Stimulated activated CD4-positive, alpha-beta T cell treated with anti-CD3 and anti-CD28 coated beads, Interleukin-15, amount 100 ng/mL, for 24 hours (primary cell): Measurements from ENCODE around the gene ARL17B.
"Not testable (repeated sequence)": the region's sequence is repeated elsewhere in the genome, so short reads cannot be mapped to it uniquely, and the experiment has no call there.

Experiments
- DNase-seq: peaks from one replicate; pipeline ENCODE4 v3.0.0-alpha.2; 2020

The ARL17B gene

GRCh38 chr17:46287587-46287986, 74.0 kb downstream of the ARL17B start:
- DNase-seq = not testable (repeated sequence)

DNA sequence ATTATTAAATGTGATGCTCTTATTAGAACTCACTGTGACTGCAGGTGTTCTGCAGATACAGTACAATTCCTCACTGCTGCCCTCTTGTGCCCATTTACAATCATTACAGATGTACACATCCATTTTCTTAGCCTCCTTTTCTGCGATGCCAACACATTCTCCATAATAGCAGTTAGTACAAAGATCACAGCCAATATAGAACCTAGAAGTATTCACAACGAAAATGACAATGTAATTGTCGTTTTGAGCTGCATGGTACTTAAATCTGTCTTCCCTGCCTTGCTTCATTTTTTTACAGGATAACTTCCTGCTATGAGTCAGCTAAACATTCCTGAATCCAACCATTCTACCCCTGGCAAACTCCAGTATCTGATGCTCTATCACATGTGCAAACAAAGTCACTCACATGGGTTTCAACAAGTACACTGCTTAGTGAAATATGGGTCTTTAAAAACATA, 74.8 kb downstream of the ARL17B start:
- peak; percentile 74 for DNase-seq

DNA sequence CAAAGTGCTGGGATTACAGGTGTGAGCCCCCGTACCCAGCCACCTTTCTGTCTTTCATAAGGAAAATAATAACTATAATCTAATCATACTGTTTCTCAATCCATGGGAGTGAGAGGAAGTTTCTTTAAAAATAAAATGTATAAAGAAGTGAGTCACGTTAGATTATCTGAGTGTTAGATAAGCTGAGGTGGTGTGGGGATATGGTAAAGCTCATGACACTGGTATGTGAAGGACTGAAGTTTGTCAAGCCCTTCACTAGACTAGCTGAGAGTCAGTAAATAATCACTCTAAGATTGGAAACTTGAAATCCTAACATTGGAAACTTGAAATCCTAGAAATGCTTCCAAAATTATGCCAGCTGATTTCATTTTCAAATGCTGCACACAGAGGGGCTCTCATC, 76.1 kb downstream of the ARL17B start:
- DNase-seq = not testable (repeated sequence)

DNA sequence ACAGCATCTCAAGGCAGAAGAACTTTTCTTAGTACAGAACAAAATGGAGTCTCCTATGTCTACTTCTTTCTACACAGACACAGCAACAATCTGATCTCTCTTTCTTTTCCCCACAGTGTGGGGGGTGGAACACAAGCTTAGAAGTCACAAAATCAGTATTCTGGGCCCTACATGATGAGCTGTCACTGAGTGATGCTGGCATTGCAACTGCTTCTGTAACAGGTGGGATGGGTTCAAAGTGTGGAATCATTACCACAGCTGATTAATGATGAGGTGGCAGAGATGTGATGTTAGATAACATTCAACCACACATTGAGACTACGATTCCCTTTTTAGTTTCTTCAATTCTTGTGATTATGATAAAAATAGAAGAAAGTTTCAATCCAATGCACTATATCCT, 77.1 kb downstream of the ARL17B start:
- DNase-seq = peak; percentile 73

- not testable (repeated sequence) for DNase-seq
These were observed 78.9 kb downstream of the ARL17B start for GRCh38 chr17:46282635-46283034.

- not testable (repeated sequence) for DNase-seq
These were observed 80.2 kb downstream of the ARL17B start for GRCh38 chr17:46281336-46281735.

GRCh38 chr17:46276728-46277479, 84.7 kb downstream of the ARL17B start:
- not testable (repeated sequence) for DNase-seq

- DNase-seq = no peak
These were observed 87.3 kb downstream of the ARL17B start for GRCh38 chr17:46274238-46274637.

DNA sequence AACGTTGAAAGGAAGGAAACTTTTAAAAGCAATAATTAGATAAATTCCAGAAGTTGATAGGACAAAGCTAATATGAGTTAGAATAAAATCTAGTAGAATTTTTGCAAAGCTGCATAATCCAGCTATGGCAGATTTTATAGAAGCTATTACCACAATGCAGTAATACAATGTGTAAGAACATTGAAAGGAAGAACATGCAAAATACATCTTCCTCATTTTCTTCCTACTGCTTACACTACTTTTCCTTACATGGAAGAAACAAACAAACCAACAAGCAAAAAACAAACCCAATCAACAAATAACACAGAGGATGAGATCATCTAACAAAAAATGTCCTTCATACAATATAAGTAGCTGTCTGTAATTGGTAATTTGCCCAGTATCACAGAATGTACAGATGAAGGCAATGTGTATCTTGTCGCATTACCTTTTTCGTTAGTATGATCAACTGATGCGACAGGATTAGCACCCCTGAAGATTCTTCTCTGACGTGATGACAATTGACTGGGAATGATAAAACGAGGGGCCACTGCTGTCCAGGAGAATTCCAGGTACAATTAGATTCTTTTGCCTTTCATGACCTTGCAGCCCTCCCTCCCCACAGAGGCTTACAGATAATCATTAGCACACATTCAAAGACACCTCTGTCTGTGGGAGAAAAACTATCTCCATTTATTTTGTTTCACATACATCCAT, 87.9 kb downstream of the ARL17B start:
- DNase-seq = no peak

GRCh38 chr17:46270032-46270431, 91.5 kb downstream of the ARL17B start:
- no peak for DNase-seq

- peak; percentile 92 for DNase-seq
These were observed 94.7 kb downstream of the ARL17B start for GRCh38 chr17:46266656-46267544.

DNA sequence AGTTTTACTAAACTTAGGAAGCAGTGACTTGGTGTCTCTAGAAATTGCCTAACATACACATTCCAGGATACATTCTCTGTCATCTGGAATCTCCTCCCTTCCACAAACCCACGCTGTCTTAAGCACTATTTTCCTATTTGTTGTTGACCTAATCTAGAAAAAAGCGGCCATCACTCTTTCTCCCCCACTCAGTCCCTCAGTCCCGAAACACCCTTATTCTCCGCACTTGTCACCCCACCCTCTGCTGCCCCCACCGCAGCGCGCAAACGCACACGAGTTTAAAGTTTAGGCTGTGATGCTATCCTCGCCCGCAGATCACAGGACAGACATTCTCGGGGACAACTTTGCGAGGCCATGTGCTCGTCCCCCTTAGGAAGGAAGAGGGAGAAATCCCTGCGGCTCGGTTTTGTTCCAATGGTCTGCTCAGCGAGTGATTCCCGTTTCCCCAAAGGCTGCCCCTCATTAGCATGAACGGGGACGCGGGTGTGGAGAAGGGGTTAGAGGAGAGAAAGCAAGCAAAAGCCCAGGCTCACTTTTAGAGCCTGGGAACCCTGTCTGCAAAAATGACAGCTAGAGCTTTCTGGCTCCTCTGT, 95.4 kb downstream of the ARL17B start:
- DNase-seq = peak; percentile 26

GRCh38 chr17:46264456-46265198, 96.9 kb downstream of the ARL17B start:
- peak; percentile 20 for DNase-seq

DNA sequence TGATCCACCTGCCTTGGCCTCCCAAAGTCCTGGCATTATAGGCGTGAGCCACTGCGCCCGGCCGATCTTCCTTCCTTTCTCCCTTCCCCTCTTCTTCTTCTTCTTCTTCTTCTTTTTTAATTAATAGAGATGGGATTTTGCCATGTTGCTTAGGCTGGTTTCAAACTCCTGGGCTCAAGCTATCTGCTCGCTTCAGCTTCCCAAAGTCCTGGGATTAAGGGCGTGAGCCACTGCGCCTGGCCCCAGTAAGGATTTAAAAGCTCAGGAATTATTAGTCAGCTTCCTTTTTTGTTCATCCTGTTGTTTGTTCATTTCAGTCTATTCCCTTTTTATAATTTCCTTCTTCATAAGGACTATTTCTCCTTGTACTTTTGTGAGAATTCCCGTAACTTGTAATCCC, 99.3 kb downstream of the ARL17B start:
- no peak for DNase-seq

- not testable (repeated sequence) for DNase-seq
These were observed 101.5 kb downstream of the ARL17B start for GRCh38 chr17:46259845-46260661.

- DNase-seq = not testable (repeated sequence)
These were observed 105.2 kb downstream of the ARL17B start for GRCh38 chr17:46256369-46256768.

- not testable (repeated sequence) for DNase-seq
These were observed 107.4 kb downstream of the ARL17B start for GRCh38 chr17:46254215-46254614.

DNA sequence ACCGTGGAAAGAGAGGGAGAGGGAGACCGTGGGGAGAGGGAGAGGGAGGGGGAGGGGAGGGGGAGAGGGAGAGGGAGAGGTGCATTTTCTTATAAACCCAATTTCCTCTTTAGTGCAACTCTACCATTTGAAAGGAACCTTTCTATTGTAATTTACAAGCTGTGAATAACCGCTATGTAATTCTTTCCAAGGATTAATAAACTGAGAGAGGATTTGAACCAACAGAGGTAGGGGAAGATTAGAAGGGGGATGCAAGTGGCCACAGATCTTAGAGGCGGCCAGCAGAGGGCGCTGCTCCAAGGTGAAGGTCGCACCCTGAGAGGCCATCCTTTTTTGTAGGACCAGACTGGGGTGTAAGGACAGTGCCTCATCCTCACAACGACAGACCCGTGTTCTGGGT, 107.8 kb downstream of the ARL17B start:
- DNase-seq = peak; percentile 86

DNA sequence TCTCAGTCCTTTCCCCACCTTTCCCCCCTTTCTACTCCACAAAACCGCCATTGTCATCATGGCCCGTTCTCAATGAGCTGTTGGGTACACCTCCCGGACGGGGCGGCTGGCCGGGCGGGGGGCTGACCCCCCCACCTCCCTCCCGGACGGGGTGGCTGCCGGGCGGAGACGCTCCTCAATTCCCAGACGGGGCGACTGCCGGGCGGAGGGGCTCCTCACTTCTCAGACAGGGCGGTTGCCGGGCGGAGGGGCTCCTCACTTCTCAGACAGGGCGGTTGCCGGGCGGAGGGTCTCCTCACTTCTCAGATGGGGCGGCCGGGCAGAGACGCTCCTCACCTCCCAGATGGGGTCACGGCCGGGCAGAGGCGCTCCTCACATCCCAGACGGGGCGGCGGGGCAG, 108.8 kb downstream of the ARL17B start:
- not testable (repeated sequence) for DNase-seq

- DNase-seq = not testable (repeated sequence)
These were observed 112.4 kb downstream of the ARL17B start for GRCh38 chr17:46249153-46249552.
